ENCODE results near the gene ABR. TPM values are rescaled to one million over a fixed set of nuclear protein-coding genes. Genes with fewer than 3 reads are reported as not detected.

Gene ABR
- total RNA-seq, 1 donor from 2014 or later, result 92.7 TPM

- Histone ChIP-seq H3K9ac (no peak overlapping the region), H4K20me1 (ENCODE audit: low read depth) (peaks cover 7% of the 10 kb centered on the region), H3K36me3 (no peaks in the 10 kb centered on the region), H3K4me2 (no peak overlapping the region), H3K79me2 (ENCODE audit: low read depth) (no peaks in the 10 kb centered on the region), H3F3A (ENCODE audit: low read depth) (no peaks in the 10 kb centered on the region), H3K4me1 (peaks cover 3% of the 10 kb centered on the region), H3K9me3 (ENCODE audit: low read depth) (no peaks in the 10 kb centered on the region), H3K4me3 (no peak overlapping the region), H3K27ac (no peak overlapping the region), H3K27me3 (no peaks in the 10 kb centered on the region), H2AFZ (replicated peaks) (no peak overlapping the region)
- Mint-ChIP-seq H3K9me3 (no peaks in the 10 kb centered on the region), H3K27ac (no peak overlapping the region), H3K36me3 (peaks cover 15% of the 10 kb centered on the region), H3K4me3 (no peak overlapping the region), H3K27me3 (ENCODE audit: insufficient read depth, low read depth) (no peaks in the 10 kb centered on the region), H3K4me1 (peaks cover 15% of the 10 kb centered on the region)
- TF ChIP-seq EZH2 (IDR thresholded peaks at IDR 0.05), result no peak
- TF ChIP-seq EZH2phosphoT487 (IDR thresholded peaks at IDR 0.05), result no peak
- no peak for TF ChIP-seq CTCF (IDR thresholded peaks at IDR 0.05)
- no peak for DNase-seq (ENCODE audit: low spot score)
Observed at GRCh38 chr17:1091900-1092299, 87.9 kb downstream of the ABR start.

GRCh38 chr17:1091190-1091534 lies 88.6 kb downstream of the ABR start:
- Histone ChIP-seq H3K27ac (no peak overlapping the region), H4K20me1 (ENCODE audit: low read depth) (peaks cover 7% of the 10 kb centered on the region), H2AFZ (replicated peaks) (no peak overlapping the region), H3K36me3 (no peaks in the 10 kb centered on the region), H3K27me3 (no peaks in the 10 kb centered on the region), H3K9me3 (ENCODE audit: low read depth) (no peaks in the 10 kb centered on the region), H3K4me2 (no peak overlapping the region), H3K9ac (no peak overlapping the region), H3F3A (ENCODE audit: low read depth) (no peaks in the 10 kb centered on the region), H3K4me3 (no peak overlapping the region), H3K4me1 (peaks cover 2% of the 10 kb centered on the region), H3K79me2 (ENCODE audit: low read depth) (no peaks in the 10 kb centered on the region)
- Mint-ChIP-seq H3K4me1 (peaks cover 18% of the 10 kb centered on the region), H3K36me3 (peaks cover 15% of the 10 kb centered on the region), H3K27ac (no peak overlapping the region), H3K27me3 (ENCODE audit: insufficient read depth, low read depth) (no peaks in the 10 kb centered on the region), H3K4me3 (no peak overlapping the region), H3K9me3 (no peaks in the 10 kb centered on the region)
- TF ChIP-seq EZH2 (IDR thresholded peaks at IDR 0.05), result no peak
- TF ChIP-seq CTCF (IDR thresholded peaks at IDR 0.05), result no peak
- no peak for TF ChIP-seq EZH2phosphoT487 (IDR thresholded peaks at IDR 0.05)
- no peak for DNase-seq (ENCODE audit: low spot score)

GRCh38 chr17:1090465-1091189 lies 89.2 kb downstream of the ABR start:
- H3K4me1 Mint-ChIP-seq, result peaks cover 18% of the 10 kb centered on the region
- no peak overlapping the region for H3K27ac ChIP-seq
- H3K4me3 Mint-ChIP-seq, result no peak overlapping the region
- TF ChIP-seq CTCF (IDR thresholded peaks at IDR 0.05), result no peak
- no peak for TF ChIP-seq EZH2phosphoT487 (IDR thresholded peaks at IDR 0.05)
- TF ChIP-seq EZH2 (IDR thresholded peaks at IDR 0.05), result no peak
- H3K9me3 ChIP-seq (ENCODE audit: low read depth), result no peaks in the 10 kb centered on the region
- H3K27me3 Mint-ChIP-seq (ENCODE audit: insufficient read depth, low read depth), result no peaks in the 10 kb centered on the region
- no peak overlapping the region for H2AFZ ChIP-seq (replicated peaks)
- H3K79me2 ChIP-seq (ENCODE audit: low read depth), result no peaks in the 10 kb centered on the region
- no peaks in the 10 kb centered on the region for H3K9me3 Mint-ChIP-seq
- no peak overlapping the region for H3K27ac Mint-ChIP-seq
- H3K4me3 ChIP-seq, result no peak overlapping the region
- no peak overlapping the region for H3K9ac ChIP-seq
- H3F3A ChIP-seq (ENCODE audit: low read depth), result no peaks in the 10 kb centered on the region
- H3K36me3 ChIP-seq, result no peaks in the 10 kb centered on the region
- no peak for DNase-seq (ENCODE audit: low spot score)
- no peaks in the 10 kb centered on the region for H3K27me3 ChIP-seq
- H3K4me2 ChIP-seq, result no peak overlapping the region
- no peaks in the 10 kb centered on the region for H3K4me1 ChIP-seq
- H4K20me1 ChIP-seq (ENCODE audit: low read depth), result peaks cover 2% of the 10 kb centered on the region
- H3K36me3 Mint-ChIP-seq, result peaks cover 15% of the 10 kb centered on the region
